ENCODE results near the gene GRM8. TPM values are rescaled to one million over a fixed set of nuclear protein-coding genes. Genes with fewer than 3 reads are reported as not detected.

The GRM8 gene
- total RNA-seq, 1 experiment from 2014 or later, result 1.8 TPM

- Histone ChIP-seq H3K9me3 (ENCODE audit: control insufficient read depth, low read depth, low read length) (no peaks in the 10 kb centered on the region), H2BK12ac (ENCODE audit: insufficient read length, low read depth, low read length) (no peak overlapping the region), H4K5ac (ENCODE audit: insufficient read length, low read depth, low read length) (no peak overlapping the region), H3K4me1 (ENCODE audit: insufficient read depth, low read length) (no peaks in the 10 kb centered on the region), H3K23me2 (ENCODE audit: insufficient read length, low read depth, low read length, poor library complexity, severe bottlenecking) (no peaks in the 10 kb centered on the region), H4K20me1 (ENCODE audit: control insufficient read depth, insufficient read depth, insufficient read length) (no peaks in the 10 kb centered on the region), H2BK15ac (ENCODE audit: low read depth, low read length) (no peak overlapping the region), H3K79me2 (ENCODE audit: insufficient read depth, low read length) (no peaks in the 10 kb centered on the region), H3K27me3 (ENCODE audit: insufficient read depth, low read length) (no peaks in the 10 kb centered on the region), H2AFZ (ENCODE audit: low read length) (no peak overlapping the region), H2BK120ac (ENCODE audit: low read depth, low read length, poor library complexity, severe bottlenecking) (no peak overlapping the region), H3K56ac (ENCODE audit: insufficient read length, low read depth, low read length) (no peak overlapping the region), H3K4me2 (ENCODE audit: insufficient read depth, insufficient read length, low read length) (no peak overlapping the region), H3K9ac (ENCODE audit: extremely low read depth, insufficient read length, low read length) (no peak overlapping the region), H2BK20ac (ENCODE audit: low read depth, low read length, poor library complexity, severe bottlenecking) (no peak overlapping the region), H3K79me1 (ENCODE audit: insufficient read depth, low read depth, low read length, poor library complexity, severe bottlenecking) (no peaks in the 10 kb centered on the region), H3K18ac (ENCODE audit: insufficient read length, low read depth, low read length) (no peak overlapping the region), H3K23ac (ENCODE audit: insufficient read length, low read depth, low read length) (no peak overlapping the region), H4K91ac (ENCODE audit: insufficient read length, low read depth, low read length) (no peak overlapping the region), H3K14ac (ENCODE audit: insufficient read depth, low read length) (no peak overlapping the region), H3T11ph (ENCODE audit: low read length) (no peak overlapping the region), H3K27ac (ENCODE audit: insufficient read length, low read depth, low read length) (no peak overlapping the region), H4K8ac (replicated peaks; ENCODE audit: insufficient read length, low read depth, low read length) (peak overlapping the region; percentile 61), H2AK5ac (ENCODE audit: insufficient read length, low read length) (no peak overlapping the region), H2BK5ac (ENCODE audit: insufficient read length, low read length) (no peak overlapping the region), H3K4ac (ENCODE audit: low read depth, low read length) (no peak overlapping the region)
- Mint-ChIP-seq H3K36me3 (ENCODE audit: insufficient read depth in 1 of 3, low read depth in 3 of 3) (no peaks in the 10 kb centered on the region), H3K27me3 (ENCODE audit: low read depth) (no peaks in the 10 kb centered on the region; the same call in none of the 2 replicates), H3K4me3 (no peak overlapping the region), H3K27ac (no peak overlapping the region), H3K4me1 (no peaks in the 10 kb centered on the region), H3K9me3 (no peaks in the 10 kb centered on the region)
- no peak for TF ChIP-seq CTCF (conservative IDR thresholded peaks at IDR 0.05)
- DNase-seq, result no peak
- WGBS (ENCODE audit: extremely low coverage, insufficient read length, low lambda C conversion rate), result no CpG with 5 or more reads among the region's 3 CpGs
Observed at GRCh38 chr7:127208860-127209259, 43.9 kb downstream of the GRM8 start.

All from H9 (cell line).